GOT3 (cell line): ENCODE measurements around the gene CHST10.
"Not testable (repeated sequence)": the region's sequence is repeated elsewhere in the genome, so short reads cannot be mapped to it uniquely, and the experiment has no call there.

ENCODE experiments used
- DNase-seq: peaks from one replicate; lab custom pipeline; 2025; ENCODE audit warnings: mixed read lengths; lab: John Stamatoyannopoulos, UW

Gene CHST10, protein sequence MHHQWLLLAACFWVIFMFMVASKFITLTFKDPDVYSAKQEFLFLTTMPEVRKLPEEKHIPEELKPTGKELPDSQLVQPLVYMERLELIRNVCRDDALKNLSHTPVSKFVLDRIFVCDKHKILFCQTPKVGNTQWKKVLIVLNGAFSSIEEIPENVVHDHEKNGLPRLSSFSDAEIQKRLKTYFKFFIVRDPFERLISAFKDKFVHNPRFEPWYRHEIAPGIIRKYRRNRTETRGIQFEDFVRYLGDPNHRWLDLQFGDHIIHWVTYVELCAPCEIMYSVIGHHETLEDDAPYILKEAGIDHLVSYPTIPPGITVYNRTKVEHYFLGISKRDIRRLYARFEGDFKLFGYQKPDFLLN

DNA sequence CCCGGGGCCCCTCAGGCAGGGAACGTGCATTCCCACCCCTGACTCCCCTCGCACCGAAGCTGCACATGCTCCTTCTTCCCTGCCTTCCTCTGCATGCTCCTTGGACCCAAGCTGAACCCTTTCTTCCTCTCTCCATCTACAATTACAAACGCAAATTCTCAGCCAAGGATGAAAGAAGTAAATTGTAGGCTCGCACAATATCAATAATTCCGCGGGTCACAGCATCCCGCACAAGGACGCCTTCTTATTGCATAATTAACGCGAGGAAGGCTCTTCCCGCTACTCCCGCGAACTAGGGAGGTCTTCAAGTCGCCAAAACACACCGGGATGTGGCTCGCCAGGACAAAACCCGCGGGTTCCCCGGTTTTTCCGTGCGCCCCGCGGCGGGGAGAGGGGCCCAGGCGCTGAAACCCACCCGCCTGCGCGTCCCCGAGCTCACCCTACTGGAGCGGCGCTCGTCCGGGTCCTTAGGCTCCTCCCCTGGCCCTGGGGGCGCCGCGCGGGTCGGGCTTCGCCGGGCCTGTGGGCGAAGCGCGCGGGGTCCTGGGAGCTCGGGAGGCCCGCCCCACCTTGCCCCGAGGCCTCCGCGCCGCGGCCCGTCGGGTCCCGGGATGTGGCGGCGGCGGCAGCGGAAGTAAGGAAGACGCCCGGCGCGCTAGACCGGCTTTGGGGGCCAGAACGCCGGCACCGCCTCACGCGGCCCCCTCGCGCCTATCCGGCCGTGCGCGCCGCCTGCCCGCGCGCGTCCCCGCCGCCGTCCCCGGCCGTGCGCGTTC is at the start of gene CHST10:
CHST10 (minus strand) TSS at position 734 of the 776 bp plus-strand sequence. CDS start 10,993 bp downstream, outside the sequence.
- no peak for DNase-seq

- DNase-seq = no peak
Measured at GRCh38 chr2:100460904-100461530, 43.5 kb upstream of the CHST10 start.

DNA sequence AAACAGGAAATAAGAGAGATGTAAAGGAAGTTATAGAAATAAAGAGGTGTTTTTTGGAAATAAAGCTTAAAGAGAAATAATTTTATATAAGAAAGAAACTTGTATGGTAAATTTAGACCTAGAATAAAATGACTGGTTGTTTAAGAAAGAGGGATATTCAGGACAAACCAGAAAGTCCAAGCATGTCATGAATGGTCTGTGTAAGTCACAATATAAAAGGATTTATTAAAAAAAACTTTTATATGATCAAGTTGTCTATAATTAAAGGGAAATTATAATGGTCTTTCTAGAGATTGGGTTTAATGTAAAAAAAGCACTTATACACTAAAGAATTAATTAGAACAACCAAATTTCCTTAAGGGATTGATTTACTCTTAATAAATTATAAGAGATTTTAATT is 38.9 kb upstream of the CHST10 start:
- not testable (repeated sequence) for DNase-seq

GRCh38 chr2:100453853-100454252 is 36.4 kb upstream of the CHST10 start:
- no peak for DNase-seq

DNA sequence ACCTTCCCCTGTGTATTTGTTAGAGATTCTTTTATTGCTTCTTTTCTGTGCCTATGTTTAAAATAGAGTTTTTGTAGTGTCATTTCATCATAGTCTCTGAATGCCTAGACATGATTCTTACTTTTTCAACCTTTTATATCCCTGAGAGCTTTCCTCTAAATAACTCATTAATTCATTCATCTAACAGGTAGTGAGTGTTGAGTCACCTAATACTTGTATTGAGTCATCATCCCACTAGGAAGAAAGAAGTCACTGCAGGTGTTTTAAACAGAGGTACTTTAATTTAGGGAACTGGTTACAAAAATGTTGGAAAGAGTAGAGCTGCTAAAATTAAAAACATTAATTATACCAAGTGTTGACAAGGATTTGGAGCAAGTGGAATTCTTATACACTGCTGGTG is 34.3 kb upstream of the CHST10 start:
- no peak for DNase-seq

DNA sequence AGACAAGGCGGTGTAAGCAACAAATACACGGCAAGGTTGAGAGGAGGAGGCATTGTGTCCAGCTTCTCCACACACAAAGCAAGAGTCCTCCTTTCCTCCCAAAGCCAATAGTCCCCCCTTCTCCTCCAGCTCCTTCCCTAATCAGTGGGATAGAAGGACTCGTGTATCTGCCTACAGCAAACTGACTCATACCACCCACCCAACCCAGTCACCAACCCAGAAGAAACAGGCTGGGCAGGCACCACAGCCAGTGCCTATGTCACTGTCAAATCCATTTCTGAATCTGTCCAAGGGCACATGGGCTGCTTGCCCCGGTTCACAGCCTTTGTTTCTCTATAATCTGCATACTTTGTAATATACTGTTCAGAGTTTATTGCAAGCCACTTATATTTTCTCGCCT is 33.6 kb upstream of the CHST10 start:
- DNase-seq = no peak

DNA sequence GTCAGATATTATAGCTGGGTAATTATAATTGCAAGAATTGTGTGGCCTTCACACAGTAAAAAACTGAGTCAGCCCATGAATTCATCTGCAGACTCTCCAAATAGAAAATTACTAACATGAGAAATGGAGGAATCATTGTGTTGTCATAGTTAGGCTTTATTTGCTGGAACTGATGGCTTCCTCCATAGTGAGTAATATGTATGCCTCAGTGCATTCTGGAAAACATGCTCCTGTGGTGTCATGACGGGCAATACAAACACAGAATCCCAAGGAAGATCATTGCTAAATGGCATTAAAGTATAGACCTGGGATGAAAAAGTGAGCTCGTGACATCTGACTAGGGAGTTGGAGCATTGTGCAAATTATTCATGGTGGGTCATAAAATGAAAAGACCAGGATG is 29.2 kb upstream of the CHST10 start:
- no peak for DNase-seq

- no peak for DNase-seq
Measured at GRCh38 chr2:100437751-100438150, 20.3 kb upstream of the CHST10 start.

- no peak for DNase-seq
Measured at GRCh38 chr2:100429726-100430125, 12.3 kb upstream of the CHST10 start.

DNA sequence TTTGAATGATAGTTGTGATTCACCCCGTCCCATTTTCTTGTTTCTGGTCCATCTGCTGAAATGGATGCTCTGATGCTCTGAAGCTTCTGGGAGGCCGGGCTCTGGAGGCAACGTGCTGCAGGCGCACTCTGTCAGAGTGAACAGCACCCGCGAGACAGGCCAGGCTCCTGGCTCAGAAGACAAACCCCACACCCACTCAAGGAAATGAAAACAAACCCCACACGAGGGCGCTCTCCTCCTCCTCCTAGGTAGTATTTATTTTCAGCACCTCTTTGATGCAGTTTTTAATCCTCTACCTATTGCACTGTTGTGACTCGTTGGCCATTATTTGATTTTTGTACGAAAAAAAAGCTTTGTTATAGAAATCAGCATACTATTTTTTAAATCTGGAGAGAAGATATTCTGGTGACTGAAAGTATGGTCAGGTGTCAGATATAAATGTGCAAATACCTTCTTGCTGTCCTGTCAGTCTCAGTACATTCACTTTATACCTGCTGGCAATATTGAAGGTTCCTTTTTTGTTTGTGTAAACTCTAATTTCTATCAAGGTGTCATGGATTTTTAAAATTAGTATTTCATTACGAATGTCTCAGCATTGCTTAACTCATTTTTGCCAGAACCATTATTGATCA is 10.3 kb upstream of the CHST10 start:
- DNase-seq = no peak

DNA sequence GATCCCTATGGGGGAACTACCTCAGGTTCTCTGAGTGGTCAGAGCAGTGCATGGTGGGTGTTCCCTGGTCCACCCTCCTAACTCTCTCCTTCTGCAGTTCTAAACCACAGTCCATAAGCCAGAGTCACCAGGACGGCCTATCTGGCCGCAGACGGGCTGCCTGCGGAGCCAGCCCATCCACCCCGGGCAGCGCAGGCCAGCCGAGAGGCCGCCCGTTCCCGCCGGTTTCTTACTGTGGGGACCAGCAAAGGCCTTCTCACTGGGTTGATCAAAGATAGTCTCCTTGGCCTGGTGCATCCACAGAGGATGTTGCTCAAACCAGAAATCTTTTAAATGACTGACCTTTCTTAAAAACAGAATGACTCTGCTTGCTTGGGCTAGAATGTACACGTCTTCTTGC is 9.6 kb upstream of the CHST10 start:
- DNase-seq = no peak

DNA sequence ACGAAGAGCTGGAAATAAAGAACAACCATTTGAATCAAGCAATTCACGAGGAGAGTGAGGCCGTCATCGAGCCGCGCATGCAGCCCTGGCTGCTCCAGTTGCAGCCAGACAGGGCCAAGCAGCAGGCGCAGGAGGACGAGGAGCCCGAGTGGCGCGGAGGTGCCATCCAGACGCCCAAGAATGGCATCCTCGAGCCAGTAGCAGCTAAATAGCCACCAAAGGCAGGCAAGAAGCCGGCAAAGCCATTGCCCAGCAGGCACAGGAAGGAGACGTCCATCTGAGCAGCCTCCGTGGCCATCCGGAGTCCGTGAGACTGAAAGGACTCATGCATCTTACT is 8.9 kb upstream of the CHST10 start:
- no peak for DNase-seq

GRCh38 chr2:100425573-100426383 is 8.3 kb upstream of the CHST10 start:
- no peak for DNase-seq

DNA sequence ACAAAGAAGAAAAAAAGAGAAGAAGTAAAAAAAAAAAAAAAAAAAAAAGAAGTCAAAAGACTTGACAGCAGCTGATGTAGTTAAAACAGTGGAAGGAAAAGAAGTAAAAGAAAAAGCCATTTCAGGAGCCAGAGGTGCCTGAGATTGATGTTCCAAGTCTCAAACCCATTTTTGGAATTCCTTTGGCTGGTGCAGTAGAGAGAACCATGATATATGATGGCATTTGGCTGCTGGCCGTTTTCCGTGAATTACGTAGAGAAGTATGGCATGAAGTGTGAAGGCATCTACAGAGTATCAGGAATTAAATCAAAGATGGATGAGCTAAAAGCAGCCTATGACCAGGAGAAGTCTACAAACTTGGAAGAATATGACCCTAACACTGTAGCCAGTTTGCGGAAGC is 7.6 kb upstream of the CHST10 start:
- DNase-seq = no peak

GRCh38 chr2:100424277-100424875 is 6.9 kb upstream of the CHST10 start:
- no peak for DNase-seq

DNA sequence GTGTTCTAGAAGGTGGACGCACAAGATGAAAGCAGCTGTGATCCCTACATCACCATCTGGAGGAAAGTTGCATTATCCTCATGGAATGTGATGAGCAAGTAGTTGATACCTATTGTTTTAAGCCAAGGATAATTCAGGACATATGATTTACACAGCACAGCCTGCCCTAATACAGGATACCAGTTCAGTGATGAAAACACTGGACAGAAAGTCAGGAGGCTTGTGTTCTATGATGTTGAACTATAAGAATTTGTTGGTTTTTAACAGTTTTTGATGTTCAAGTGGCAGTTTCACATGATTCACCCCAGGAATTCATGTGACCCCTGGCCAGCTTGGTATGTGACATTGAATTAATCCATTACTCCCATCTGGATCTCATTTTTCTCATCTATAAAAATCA is 6.2 kb upstream of the CHST10 start:
- DNase-seq = no peak

- no peak for DNase-seq
Measured at GRCh38 chr2:100422320-100423055, 5.0 kb upstream of the CHST10 start.

- DNase-seq = no peak
Measured at GRCh38 chr2:100419915-100420314, 2.4 kb upstream of the CHST10 start.

DNA sequence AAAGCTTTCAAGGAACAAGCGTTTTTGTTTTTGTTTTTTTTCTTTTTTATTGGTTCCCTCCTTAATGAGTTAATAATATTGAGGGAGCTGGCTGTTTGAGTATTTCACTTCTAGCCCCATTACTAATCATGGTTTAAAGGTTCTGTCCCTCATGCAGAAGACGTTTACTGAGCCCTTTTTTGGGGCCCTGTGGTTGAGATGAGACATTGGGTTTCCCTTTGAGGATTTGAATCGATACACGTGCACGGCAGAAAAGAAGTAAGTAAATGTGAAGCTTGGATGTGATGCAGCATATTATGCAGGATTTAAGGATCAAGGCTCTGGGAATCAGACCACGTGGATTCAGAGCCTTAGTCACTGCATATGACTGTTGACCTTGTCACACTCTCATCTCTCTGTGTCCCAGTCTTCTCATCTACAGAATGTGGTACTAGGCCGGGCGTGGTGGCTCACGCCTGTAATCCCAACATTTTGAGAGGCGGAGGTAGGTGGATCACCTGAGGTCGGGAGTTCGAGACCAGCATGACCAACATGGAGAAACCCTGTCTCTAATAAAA is 1.0 kb upstream of the CHST10 start:
- no peak for DNase-seq

- no peak for DNase-seq
Measured at GRCh38 chr2:100417711-100418124, 250 bp upstream of the CHST10 start.
